ENCODE data around the gene GUCY1A2. TPM values are rescaled to one million over a fixed set of nuclear protein-coding genes. Genes with fewer than 3 reads are reported as not detected.

GUCY1A2 gene
- total and polyA plus RNA-seq, 8 donors = 15.6 to 32.7 (median 26.2) TPM

DNA sequence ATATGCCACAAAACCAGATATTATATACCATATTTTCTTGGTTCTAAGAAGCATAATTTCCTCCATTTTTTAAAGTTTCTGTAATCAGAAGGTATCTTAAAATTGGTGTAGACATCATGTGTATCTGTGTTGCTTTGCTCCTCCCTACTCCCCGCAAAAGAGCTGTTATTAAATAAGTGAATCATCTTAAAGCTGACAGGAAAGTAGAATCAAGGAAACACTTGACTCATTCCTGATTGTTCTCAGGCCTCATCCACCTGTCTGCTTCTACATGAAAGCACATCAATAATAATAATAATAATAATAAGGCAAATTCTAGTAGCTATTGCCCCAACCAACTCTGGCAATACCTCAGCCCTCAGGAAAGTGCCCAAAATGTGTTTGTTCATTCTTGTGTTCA is 26.2 kb upstream of the GUCY1A2 start:
- ATAC-seq = no peak
- H3K4me3 ChIP-seq = no peak overlapping the region
- no peaks in the 10 kb centered on the region for H3K27me3 ChIP-seq
- no peak overlapping the region for H3K27ac ChIP-seq
- no peak for DNase-seq
- H3K9me3 ChIP-seq = peaks cover 0 to 4% of the 10 kb centered on the region in 2 donors
- intact Hi-C loops (cut with DNase I) = no loop called here
- TF ChIP-seq, protein P1, sequence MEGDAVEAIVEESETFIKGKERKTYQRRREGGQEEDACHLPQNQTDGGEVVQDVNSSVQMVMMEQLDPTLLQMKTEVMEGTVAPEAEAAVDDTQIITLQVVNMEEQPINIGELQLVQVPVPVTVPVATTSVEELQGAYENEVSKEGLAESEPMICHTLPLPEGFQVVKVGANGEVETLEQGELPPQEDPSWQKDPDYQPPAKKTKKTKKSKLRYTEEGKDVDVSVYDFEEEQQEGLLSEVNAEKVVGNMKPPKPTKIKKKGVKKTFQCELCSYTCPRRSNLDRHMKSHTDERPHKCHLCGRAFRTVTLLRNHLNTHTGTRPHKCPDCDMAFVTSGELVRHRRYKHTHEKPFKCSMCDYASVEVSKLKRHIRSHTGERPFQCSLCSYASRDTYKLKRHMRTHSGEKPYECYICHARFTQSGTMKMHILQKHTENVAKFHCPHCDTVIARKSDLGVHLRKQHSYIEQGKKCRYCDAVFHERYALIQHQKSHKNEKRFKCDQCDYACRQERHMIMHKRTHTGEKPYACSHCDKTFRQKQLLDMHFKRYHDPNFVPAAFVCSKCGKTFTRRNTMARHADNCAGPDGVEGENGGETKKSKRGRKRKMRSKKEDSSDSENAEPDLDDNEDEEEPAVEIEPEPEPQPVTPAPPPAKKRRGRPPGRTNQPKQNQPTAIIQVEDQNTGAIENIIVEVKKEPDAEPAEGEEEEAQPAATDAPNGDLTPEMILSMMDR (IDR thresholded peaks at IDR 0.05) = no peak
- H3K36me3 ChIP-seq = no peaks in the 10 kb centered on the region
- no peaks in the 10 kb centered on the region for H3K4me1 ChIP-seq

DNA sequence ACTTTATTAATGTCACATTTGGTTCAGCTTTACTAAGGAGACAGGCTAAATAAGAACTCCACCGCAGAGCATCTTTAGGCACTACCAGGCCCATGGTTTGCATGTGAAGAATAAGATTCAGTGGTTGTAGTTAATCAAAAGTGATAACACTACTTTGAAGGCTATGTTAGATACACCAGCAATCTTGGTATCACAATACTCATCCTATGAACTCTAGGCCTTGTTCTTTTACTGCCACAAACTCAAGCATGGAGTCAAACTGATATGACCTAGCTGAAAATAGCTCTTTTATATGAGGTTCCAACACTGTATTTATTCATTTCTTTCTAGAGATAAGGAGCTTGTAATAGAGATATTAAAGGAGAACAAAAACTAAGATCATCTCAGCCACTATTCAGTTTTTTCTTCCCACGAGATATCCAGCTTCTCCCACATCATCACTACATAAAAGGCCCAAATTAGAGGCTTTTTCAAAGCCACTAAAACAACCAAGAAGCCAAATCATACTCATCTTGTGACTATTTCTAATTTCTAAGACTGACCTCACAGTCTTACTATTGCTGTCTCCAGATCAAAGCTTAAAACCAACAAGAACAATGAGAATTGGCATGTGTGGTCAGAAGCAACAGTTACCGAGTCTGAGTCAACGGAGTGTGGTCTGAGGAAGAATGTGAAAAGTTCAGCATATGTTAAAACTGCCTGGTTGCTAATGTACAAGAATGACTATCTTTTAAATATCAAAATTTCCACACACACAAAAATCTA is 25.1 kb upstream of the GUCY1A2 start:
- H3K27me3 ChIP-seq = no peaks in the 10 kb centered on the region
- no peak overlapping the region for H3K27ac ChIP-seq
- no peaks in the 10 kb centered on the region for H3K4me1 ChIP-seq
- intact Hi-C loops (cut with DNase I) = no loop called here
- DNase-seq (no peak), ATAC-seq (peak; percentile 65)
- no peaks in the 10 kb centered on the region for H3K36me3 ChIP-seq
- no peak overlapping the region for H3K4me3 ChIP-seq
- TF ChIP-seq, protein P1 (IDR thresholded peaks at IDR 0.05) = no peak
- no peaks in the 10 kb centered on the region for H3K9me3 ChIP-seq

DNA sequence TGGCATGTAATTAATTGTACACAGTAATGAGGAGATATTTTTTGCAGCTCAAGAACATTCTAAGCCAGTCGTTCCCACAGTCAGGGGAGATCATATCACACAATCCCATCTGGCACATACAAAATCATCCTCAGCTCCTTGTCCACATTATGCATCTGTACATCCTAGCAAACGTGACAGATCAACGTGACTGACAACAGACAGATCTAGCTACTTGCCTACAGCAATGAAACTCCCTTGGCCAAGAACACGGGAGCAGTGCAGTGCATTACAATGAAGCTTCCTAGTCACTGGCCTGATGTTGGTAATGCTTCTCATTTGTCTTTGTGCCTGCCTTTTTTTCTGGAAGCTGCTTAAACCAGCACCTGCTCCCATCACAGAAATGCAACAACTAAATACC is 24.5 kb upstream of the GUCY1A2 start:
- no peaks in the 10 kb centered on the region for H3K4me1 ChIP-seq
- H3K27ac ChIP-seq = no peak overlapping the region
- no peaks in the 10 kb centered on the region for H3K36me3 ChIP-seq
- TF ChIP-seq, protein P1 (IDR thresholded peaks at IDR 0.05) = no peak
- DNase-seq = no peak
- intact Hi-C loops (cut with DNase I) = no loop called here
- H3K27me3 ChIP-seq = no peaks in the 10 kb centered on the region
- H3K4me3 ChIP-seq = no peak overlapping the region
- no peak for ATAC-seq
- H3K9me3 ChIP-seq = no peaks in the 10 kb centered on the region

DNA sequence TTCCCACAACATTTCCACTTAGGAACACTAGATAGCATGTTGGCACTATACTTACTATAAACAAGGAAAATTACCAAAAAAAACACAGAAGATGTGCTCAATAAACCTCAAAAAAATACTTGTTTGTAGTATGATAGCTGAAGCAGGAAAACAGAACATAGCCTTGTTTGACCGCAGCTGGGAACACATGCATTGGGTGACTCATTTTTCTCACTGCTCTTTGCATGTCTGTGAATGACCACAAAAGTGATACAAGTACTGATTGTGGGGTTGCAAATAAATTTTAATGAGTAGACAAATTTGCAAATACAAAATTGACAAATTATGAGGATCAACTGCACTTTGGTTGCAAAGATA is 22.8 kb upstream of the GUCY1A2 start:
- no peak overlapping the region for H3K4me3 ChIP-seq
- DNase-seq = no peak
- TF ChIP-seq, protein P1 (IDR thresholded peaks at IDR 0.05) = no peak
- H3K27ac ChIP-seq = no peak overlapping the region
- no peak for ATAC-seq
- H3K27me3 ChIP-seq = no peaks in the 10 kb centered on the region
- no peaks in the 10 kb centered on the region for H3K4me1 ChIP-seq
- no peaks in the 10 kb centered on the region for H3K9me3 ChIP-seq
- no peaks in the 10 kb centered on the region for H3K36me3 ChIP-seq
- intact Hi-C loops (cut with DNase I) = no loop called here

DNA sequence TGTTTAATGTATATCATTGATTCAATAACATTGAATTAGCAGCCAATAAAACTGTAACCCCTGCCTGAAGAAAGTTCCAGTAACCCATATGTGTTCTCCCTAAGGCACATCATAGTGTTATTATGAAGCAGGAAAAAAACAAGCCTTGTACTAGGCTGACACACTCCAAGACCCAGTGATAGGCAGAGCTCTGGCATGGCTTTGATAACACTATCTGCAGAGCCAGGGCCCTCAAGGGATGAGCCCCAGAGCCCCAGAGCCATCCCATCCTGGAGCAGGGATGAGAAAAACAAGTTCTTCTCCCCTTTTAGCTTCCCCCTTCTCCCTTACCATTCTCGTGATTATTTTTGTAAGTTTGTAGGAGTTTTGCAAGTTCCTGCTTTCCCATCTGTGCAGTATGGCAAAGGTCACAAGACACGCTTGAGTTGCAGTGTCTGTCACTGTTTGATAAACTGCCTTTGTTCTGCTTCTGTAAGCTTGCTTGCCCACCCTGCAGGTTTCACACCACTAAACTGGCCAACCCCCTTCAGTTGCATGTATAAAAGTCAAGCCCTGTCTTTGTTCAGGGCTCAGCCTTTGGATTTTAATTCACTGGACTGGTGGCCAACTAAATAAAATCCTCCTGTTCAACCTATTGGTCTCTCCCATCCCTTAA is 22.3 kb upstream of the GUCY1A2 start:
- Histone ChIP-seq H3K9me3 (no peaks in the 10 kb centered on the region), H3K4me1 (no peaks in the 10 kb centered on the region), H3K36me3 (no peaks in the 10 kb centered on the region), H3K4me3 (no peak overlapping the region), H3K27me3 (no peaks in the 10 kb centered on the region), H3K27ac (no peak overlapping the region)
- TF ChIP-seq, protein P1 (IDR thresholded peaks at IDR 0.05) = no peak
- ATAC-seq = no peak
- intact Hi-C loops (cut with DNase I) = no loop called here
- no peak for DNase-seq

Measured in left lung (tissue), 10 donors.